Activated CD8-positive, alpha-beta memory T cell treated with anti-CD3 and anti-CD28 coated beads for 48 hours (primary cell): Measurements from ENCODE around the gene MINDY3.

Source experiments
- DNase-seq, 3 experiments: peaks; one replicate each; pipeline ENCODE4 v3.0.0-alpha.2; 2020; ENCODE audit warnings: low read depth in 2 of 3, low spot score in 2 of 3

MINDY3 gene

DNA sequence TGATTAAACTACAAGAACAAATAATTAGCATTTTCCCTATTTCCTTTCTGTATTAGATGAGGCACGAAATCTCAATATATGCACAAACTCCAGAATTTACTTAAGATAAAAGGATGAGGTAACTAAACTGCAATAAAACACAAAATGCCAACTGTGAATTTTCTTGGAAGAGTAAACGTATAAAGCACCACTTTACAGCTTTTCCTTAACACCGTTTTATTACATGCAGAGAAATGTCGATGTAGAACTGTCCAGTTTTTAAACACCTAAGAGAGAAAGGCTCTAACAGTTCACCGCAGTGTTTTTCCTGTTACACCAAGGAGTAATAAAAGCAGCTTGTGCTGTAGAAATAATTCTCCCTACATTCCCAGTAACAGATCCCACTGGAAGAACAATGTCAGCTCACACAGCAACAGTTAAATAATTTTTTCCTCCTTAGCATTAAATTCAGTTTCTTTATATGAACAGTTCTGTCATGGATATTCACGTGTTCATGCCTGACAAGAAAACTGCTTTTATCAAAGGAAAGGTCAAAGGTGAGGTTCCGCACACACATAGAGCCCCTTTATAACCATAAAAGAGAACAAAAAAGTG, 52.0 kb downstream of the MINDY3 start:
- DNase-seq: no peak

- no peak for DNase-seq
Measured at GRCh38 chr10:15805395-15806058, 54.8 kb downstream of the MINDY3 start.

- no peak for DNase-seq
Measured at GRCh38 chr10:15804109-15804508, 56.2 kb downstream of the MINDY3 start.

GRCh38 chr10:15802375-15802949, 57.8 kb downstream of the MINDY3 start:
- peak in 1 of 3 experiments; percentile 5 for DNase-seq

DNA sequence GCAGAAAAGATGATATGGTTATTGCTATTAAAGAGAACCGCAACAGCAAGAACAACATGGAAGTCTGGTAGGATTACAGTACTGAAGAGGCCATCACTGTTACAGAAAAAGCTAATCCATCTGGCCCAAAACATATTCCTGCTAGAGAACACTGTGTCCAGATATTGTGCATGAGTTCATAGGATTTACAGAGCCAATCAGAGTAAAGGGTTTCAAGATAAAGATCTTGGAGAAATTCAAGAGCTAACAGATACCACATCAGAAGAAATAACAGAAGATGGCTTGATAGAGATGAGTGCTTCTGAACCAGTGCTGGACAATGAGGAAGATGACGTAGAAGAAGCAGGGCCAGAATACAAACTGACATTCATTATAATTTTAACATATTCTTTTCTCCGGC, 58.7 kb downstream of the MINDY3 start:
- DNase-seq: no peak

- DNase-seq: no peak
Measured at GRCh38 chr10:15801147-15801546, 59.2 kb downstream of the MINDY3 start.

GRCh38 chr10:15797346-15797745, 63.0 kb downstream of the MINDY3 start:
- no peak for DNase-seq

DNA sequence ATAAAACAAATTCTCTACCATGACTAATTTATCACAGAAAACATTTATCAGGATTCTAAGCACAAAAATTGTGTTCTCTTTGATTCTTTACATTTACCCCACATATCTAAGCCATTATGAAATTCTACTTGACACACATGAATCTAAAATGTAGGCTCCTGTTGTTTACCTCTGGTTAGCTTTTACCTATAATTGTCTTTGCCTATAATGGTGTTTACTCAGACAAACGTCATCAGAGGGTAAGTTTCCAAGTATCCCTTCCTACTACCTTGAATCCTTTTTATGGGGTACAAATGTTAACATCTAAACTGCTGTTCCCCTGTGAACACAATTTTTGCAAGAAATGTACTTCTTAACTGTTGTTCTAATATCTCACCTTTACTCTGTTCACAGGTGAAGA, 63.5 kb downstream of the MINDY3 start:
- no peak for DNase-seq

GRCh38 chr10:15796098-15796759, 64.1 kb downstream of the MINDY3 start:
- no peak for DNase-seq

GRCh38 chr10:15795036-15795792, 65.1 kb downstream of the MINDY3 start:
- no peak for DNase-seq

DNA sequence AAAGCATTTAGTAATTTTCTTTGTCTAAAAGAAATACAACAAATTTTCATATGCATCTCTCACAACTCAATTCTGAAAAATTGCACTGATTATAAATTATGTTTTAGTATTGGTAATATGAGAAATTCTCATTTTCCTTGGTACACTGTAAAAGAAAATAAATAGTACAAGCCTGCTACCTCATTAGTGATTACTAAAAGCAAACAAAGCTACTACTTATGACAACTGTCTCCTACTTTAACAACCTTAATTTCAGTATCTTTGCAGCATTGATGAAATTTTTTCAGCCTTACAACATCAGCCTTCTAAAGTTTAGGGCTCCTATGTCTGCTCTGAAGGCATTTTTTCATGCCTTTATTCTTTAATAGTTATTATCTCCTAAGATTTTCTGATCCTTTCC, 65.7 kb downstream of the MINDY3 start:
- no peak for DNase-seq

GRCh38 chr10:15793664-15794063, 66.6 kb downstream of the MINDY3 start:
- no peak for DNase-seq

DNA sequence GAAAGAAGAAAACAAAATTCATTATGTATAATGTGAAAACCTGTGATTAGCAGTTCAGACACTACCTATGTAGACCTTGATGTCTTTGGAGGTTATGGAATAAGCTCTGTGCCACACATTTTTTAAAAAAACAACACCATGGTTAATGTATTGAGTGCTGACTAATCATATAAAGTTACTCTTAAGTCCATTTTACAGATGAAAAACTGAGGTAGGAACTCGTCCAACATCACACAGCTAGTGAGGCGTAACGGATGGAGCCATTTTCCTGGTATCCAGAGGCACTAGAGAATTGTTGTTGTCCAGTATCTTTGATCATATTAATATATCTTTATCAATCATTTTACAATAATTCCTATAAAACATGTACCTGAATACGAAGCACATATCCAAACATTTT, 67.5 kb downstream of the MINDY3 start:
- no peak for DNase-seq

GRCh38 chr10:15791816-15792524, 68.3 kb downstream of the MINDY3 start:
- DNase-seq: no peak

GRCh38 chr10:15789793-15790525, 70.3 kb downstream of the MINDY3 start:
- DNase-seq: no peak

GRCh38 chr10:15787426-15787825, 72.9 kb downstream of the MINDY3 start:
- no peak for DNase-seq

DNA sequence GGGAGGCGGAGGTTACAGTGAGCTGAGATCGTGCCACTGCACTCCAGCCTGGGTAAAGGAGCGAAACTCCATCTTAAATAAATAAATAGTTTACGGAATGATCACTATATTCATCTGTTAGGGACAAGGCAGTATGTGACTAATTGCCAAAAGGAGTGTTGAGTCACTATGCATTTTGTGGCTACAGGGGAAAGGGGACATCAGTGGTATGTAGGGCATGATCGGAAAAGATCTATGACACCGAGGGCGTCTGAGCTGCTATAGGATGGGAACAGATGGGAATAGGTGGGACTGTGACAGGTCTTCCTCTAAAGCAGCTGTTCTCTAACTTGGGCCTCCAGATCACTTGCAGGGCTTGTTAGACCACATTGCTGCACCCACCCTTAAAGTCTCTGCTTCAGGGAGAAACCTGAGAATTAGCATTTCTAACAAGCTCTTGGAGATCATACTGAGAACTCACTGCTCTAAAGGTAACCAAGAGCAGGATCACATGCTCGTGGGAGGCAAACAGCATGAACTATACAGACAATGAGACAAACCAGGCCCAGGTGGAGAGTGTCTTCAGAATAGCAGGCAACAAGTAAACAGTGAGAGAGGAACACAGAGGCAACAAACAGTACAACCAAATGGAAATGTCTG, 75.5 kb downstream of the MINDY3 start:
- no peak for DNase-seq

DNA sequence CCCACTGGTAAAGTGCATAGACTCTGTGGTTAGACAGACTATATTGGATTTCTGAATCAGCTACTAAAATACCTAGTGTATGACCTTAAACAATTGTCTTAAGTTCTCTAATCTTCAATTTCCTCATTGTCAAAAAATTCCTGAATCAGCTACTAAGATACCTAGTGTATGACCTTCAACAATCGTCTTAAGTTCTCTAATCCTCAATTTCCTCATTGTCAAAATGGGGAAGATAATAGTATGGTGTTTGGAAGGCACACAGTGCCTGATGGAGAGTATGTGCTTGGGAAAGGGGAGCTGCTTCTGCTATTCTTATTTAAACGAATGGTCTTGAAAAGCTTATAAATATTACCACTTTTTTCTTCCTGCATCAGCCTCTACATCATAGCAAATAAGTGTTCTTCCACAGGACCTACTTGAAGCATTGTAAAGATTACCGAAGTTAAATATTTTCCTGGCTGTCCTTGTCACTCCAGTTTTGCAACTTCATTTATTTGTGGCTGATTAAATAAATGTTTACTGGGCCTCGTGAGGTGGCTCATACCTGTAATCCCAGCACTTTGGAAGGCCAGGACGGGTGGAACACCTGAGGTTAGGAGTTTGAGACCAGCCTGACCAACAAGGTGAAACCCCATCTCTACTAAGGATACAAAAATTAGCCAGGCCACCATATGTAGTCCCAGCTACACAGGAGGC, 76.2 kb downstream of the MINDY3 start:
- no peak for DNase-seq

- DNase-seq: no peak
Measured at GRCh38 chr10:15782851-15783250, 77.5 kb downstream of the MINDY3 start.
